ENCODE data around the gene MEP1A. TPM values are rescaled to one million over a fixed set of nuclear protein-coding genes. Genes with fewer than 3 reads are reported as not detected.
"Not testable (repeated sequence)": the region's sequence is repeated elsewhere in the genome, so short reads cannot be mapped to it uniquely, and the experiment has no call there.

The MEP1A gene, protein sequence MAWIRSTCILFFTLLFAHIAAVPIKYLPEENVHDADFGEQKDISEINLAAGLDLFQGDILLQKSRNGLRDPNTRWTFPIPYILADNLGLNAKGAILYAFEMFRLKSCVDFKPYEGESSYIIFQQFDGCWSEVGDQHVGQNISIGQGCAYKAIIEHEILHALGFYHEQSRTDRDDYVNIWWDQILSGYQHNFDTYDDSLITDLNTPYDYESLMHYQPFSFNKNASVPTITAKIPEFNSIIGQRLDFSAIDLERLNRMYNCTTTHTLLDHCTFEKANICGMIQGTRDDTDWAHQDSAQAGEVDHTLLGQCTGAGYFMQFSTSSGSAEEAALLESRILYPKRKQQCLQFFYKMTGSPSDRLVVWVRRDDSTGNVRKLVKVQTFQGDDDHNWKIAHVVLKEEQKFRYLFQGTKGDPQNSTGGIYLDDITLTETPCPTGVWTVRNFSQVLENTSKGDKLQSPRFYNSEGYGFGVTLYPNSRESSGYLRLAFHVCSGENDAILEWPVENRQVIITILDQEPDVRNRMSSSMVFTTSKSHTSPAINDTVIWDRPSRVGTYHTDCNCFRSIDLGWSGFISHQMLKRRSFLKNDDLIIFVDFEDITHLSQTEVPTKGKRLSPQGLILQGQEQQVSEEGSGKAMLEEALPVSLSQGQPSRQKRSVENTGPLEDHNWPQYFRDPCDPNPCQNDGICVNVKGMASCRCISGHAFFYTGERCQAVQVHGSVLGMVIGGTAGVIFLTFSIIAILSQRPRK
- not detected for total RNA-seq
- not detected for polyA plus RNA-seq
- total RNA-seq, result 0 reads per million in 6 experiments

DNA sequence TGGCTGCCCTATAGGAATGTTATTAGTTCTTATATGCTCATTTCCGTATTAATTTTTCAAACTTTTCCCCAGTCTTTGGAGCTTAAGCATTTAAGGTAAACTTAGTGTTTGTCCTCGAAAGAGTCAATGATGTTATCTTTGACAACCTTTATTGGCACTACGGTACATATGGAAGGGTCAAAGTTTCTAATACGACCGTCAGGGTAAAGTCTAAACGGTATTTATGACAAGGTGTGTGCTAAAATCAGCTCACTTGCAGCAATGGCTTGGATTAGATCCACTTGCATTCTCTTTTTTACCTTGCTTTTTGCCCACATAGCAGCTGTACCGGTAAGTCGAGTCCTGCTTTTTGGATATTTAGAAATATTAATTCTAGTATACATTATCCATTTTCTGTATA, at the start of gene MEP1A:
Gene MEP1A, plus strand, starts transcription at position 252 of the 400 bp plus-strand sequence. Its CDS starts 10 bp downstream, at position 262.
- H3K27ac Mint-ChIP-seq, result no peak within 1 kb of the TSS
- DNase-seq (no peak), ATAC-seq (no peak)
- H3K9me3 Mint-ChIP-seq, result no peaks in the 10 kb centered on the region
- no peak within 1 kb of the TSS for H3K4me3 Mint-ChIP-seq
- H3K36me3 Mint-ChIP-seq, result no peaks in the 10 kb centered on the region
- H3K27me3 Mint-ChIP-seq, result peaks cover 3 to 34% (median 8%) of the 10 kb centered on the region in 5 donors
- H3K4me1 Mint-ChIP-seq, result no peaks in the 10 kb centered on the region
- POLR2A ChIA-PET, result no interaction called here

DNA sequence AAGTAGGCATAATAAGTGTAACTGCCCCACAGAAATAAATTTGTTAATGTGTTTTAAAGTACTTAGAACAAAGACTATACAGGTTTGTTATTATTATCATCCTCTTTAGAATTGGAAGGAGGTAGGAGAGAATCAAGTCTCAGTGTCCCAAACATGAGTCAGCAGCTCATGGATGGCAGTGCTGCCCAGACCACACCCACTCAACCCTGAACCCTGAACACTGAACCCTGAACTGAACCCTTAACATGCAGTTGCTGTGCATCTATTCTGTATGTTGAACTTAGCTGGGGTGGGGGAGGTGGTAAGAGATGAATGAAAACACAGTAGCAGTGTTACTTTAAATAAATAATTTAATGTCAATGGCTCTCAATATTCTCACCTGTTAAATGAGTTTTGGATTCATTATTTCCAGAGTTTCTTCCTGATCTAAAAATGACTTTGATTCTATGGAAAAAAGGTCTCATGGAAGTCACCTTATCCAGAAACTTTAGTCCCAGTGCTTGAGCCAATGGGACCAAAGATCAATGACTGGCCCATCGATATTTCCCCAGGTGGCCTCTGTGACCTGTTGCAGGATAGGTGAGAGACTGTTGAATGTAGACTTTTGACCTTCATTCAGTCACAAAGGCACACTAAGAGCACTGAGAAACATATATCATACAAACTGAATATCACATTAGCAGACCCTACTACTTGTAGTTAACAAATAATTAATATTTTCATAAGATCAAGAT, 49.6 kb upstream of the MEP1A start:
- Mint-ChIP-seq H3K27me3 (peaks cover 14 to 26% (median 18%) of the 10 kb centered on the region in 5 donors), H3K36me3 (no peaks in the 10 kb centered on the region), H3K9me3 (peaks cover 0 to 7% (median 0%) of the 10 kb centered on the region in 9 donors), H3K4me3 (no peak overlapping the region), H3K4me1 (no peaks in the 10 kb centered on the region), H3K27ac (no peak overlapping the region)
- ATAC-seq, result no peak
- POLR2A ChIA-PET, result no interaction called here
- no peak for DNase-seq

DNA sequence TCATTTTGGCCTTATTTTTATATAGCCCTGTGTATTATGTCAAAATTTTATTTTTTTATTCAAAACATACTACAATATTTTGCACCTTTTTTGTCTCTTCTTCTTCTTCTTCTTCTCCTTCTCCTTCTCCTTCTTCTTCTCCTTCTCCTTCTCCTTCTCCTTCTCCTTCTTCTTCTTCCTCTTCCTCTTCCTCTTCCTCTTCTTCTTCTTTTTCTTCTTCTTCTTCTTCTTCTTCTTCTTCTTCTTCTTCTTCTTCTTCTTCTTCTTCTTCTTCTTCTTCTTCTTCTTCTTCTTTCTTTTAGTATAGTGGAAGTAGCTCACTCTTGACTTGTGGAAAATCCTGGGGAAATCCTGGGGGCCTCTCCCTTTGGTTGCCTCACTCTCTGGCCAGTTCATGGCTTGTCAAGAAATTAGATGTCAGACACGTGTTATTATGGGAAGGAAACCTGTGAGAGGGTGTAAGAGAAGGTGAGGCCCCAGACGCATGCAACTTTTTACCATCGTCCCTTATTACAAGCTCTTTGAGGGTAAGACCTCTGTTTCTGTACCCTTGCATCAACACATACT, 48.9 kb upstream of the MEP1A start:
- H3K4me3 Mint-ChIP-seq, POLR2A ChIA-PET, H3K4me1 Mint-ChIP-seq, DNase-seq, H3K36me3 Mint-ChIP-seq, ATAC-seq, H3K27ac Mint-ChIP-seq, H3K9me3 Mint-ChIP-seq: not testable (repeated sequence)
- H3K27me3 Mint-ChIP-seq, result peaks cover 14 to 29% (median 18%) of the 10 kb centered on the region in 5 donors

DNA sequence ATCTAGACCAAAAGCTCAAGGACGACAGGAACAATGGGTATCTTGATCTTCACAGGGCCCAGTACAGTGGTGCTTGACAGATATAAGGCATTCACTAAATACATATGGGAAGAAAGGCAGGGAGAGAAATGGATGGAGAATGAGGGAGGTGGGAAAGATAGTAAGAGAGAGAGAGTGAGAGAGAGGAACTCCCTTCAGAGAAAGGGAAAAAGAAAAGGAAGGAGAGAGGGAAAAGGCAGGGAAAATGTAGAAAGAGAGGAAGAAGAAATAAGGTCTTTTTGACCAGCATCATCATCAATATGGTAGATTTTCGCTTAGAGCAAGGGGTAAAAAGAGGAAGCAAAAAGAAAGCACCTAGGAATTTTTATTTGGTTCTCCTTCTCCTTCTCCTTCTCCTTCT, 47.2 kb upstream of the MEP1A start:
- POLR2A ChIA-PET, result no interaction called here
- H3K27ac Mint-ChIP-seq, result no peak overlapping the region
- peaks cover 16 to 25% (median 18%) of the 10 kb centered on the region in 5 donors for H3K27me3 Mint-ChIP-seq
- H3K36me3 Mint-ChIP-seq, result no peaks in the 10 kb centered on the region
- ATAC-seq (no peak), DNase-seq (no peak)
- H3K9me3 Mint-ChIP-seq, result peaks cover 0 to 7% (median 0%) of the 10 kb centered on the region in 9 donors
- H3K4me3 Mint-ChIP-seq, result no peak overlapping the region
- no peaks in the 10 kb centered on the region for H3K4me1 Mint-ChIP-seq

DNA sequence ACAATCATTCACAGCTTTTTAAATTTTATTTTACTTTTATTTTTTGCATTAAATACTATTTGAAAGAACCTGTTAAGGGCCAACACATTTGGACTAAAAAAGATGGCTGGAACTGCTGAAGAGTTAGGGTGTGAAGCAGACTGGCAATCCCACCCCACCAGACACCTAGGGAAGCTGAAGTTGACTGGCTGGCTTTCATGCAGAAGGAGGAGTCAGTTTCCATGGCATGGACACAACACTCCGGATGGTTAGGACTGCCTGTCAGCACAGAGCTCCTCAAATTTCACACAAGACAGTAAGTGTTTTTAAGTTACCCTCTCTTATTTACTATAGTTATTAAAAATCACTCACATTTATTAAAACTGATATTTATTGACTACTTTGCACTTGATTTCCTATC, 46.5 kb upstream of the MEP1A start, which contains the start of gene ANKRD66:
Gene ANKRD66, plus strand, starts transcription at position 238 of the 400 bp plus-strand sequence. CDS start 5,016 bp downstream, outside the sequence.
- Mint-ChIP-seq H3K27ac (no peak within 1 kb of the TSS), H3K4me3 (no peak within 1 kb of the TSS), H3K36me3 (no peaks in the 10 kb centered on the region), H3K4me1 (no peaks in the 10 kb centered on the region), H3K27me3 (peaks cover 15 to 25% (median 16%) of the 10 kb centered on the region in 5 donors), H3K9me3 (peaks cover 0 to 7% (median 0%) of the 10 kb centered on the region in 9 donors)
- no peak for ATAC-seq
- no peak for DNase-seq
- POLR2A ChIA-PET, result no interaction called here

DNA sequence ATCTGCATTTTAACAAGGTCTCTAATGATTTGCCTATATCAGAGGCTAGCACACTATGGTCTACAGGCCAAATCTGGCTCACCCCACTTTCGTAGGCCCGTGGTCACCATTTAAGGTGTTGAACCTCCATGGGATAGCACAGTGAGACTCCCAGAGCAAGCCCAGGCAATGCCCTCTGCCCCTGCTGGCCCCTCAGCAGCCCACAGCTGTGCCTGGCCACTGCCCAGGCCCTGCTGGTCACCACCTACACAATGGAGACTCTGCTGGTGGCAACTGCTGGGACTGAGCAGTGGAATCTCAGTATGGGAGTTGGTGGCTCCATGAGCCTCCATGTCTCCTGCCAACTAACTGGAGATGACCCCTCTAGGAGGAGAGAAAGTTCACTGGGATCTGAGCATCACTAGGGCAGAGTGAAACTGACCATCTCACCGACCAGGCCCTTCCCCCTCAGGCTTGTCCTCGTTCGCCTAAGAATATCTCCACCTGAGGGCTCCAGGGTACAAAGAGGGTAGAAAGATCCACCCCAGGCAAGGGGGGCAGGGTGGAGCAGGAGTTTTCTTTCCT, 44.2 kb upstream of the MEP1A start:
- ATAC-seq (no peak), DNase-seq (no peak)
- Mint-ChIP-seq H3K36me3 (no peaks in the 10 kb centered on the region), H3K27ac (no peak overlapping the region), H3K4me3 (no peak overlapping the region), H3K4me1 (no peaks in the 10 kb centered on the region), H3K9me3 (peaks cover 0 to 7% (median 0%) of the 10 kb centered on the region in 9 donors), H3K27me3 (peaks cover 12 to 25% (median 19%) of the 10 kb centered on the region in 5 donors)
- POLR2A ChIA-PET, result no interaction called here

DNA sequence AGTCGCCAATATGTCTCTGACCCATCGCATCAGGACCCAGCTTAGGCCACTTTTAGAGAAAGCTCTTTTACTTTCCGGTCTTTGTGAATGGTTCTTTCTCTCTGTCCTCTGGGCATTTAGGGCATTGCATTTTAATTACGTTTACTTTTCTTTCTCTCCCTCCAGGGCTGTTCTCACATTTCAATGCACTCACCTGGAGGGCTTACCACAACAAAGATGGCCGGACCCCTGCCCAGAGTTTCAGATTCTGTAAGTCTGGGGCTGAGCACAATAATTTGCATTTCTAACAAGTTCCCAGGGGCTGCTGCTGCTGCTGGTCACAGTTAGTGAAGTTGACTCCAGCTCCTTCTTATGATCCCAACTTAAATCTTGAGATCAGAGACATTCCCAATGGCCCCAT, 43.5 kb upstream of the MEP1A start:
- no peak for ATAC-seq
- H3K4me3 Mint-ChIP-seq, result no peak overlapping the region
- H3K4me1 Mint-ChIP-seq, result no peaks in the 10 kb centered on the region
- DNase-seq, result no peak
- H3K36me3 Mint-ChIP-seq, result no peaks in the 10 kb centered on the region
- POLR2A ChIA-PET, result no interaction called here
- peaks cover 12 to 20% (median 16%) of the 10 kb centered on the region in 5 donors for H3K27me3 Mint-ChIP-seq
- no peak overlapping the region for H3K27ac Mint-ChIP-seq
- peaks cover 0 to 7% (median 0%) of the 10 kb centered on the region in 9 donors for H3K9me3 Mint-ChIP-seq

DNA sequence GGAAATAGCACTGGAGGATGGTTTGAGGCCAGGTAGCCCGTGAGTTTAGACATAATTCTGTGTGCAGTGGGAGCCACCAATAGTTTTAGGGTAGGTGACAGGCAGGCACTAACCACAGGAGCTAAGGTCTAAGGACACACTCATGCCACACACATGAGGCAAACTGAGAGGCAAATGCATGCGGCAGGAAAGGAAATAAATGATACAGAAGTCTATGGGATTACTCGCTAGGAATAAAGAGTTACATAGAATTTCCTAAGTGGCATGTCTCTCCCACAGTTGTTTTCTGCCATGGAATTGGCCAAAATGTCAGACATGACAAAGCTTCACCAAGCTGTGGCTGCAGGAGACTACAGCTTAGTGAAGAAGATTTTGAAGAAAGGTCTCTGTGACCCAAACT, 41.5 kb upstream of the MEP1A start:
- POLR2A ChIA-PET, result no interaction called here
- Mint-ChIP-seq H3K4me1 (no peaks in the 10 kb centered on the region), H3K36me3 (no peaks in the 10 kb centered on the region), H3K27me3 (peaks cover 0 to 9% (median 3%) of the 10 kb centered on the region in 5 donors), H3K9me3 (no peaks in the 10 kb centered on the region), H3K4me3 (no peak overlapping the region), H3K27ac (no peak overlapping the region)
- no peak for ATAC-seq
- DNase-seq, result no peak

DNA sequence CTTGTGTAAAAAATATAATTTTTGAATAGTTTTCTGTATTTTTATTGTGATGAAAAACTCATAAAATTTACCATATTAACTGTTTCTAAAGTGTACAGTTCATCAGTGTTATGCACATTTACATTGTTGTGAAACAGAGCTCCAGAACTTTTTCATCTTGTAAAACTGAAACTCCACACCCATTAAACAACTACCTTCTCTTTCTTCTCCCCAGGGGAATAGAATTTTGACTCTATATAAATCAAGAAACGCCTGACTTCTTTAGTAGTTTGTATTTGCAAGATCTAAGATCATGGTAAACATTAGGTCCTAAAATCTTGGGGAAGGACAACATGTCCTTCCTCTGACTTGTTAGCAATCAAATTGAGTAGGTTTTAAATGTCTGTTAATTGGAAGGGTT, 37.3 kb upstream of the MEP1A start:
- H3K27me3 Mint-ChIP-seq, result peaks cover 1 to 6% (median 3%) of the 10 kb centered on the region in 5 donors
- POLR2A ChIA-PET, result no interaction called here
- no peaks in the 10 kb centered on the region for H3K4me1 Mint-ChIP-seq
- no peak overlapping the region for H3K27ac Mint-ChIP-seq
- H3K9me3 Mint-ChIP-seq, result peaks cover 0 to 2% (median 0%) of the 10 kb centered on the region in 9 donors
- DNase-seq (no peak), ATAC-seq (no peak)
- no peaks in the 10 kb centered on the region for H3K36me3 Mint-ChIP-seq
- no peak overlapping the region for H3K4me3 Mint-ChIP-seq

DNA sequence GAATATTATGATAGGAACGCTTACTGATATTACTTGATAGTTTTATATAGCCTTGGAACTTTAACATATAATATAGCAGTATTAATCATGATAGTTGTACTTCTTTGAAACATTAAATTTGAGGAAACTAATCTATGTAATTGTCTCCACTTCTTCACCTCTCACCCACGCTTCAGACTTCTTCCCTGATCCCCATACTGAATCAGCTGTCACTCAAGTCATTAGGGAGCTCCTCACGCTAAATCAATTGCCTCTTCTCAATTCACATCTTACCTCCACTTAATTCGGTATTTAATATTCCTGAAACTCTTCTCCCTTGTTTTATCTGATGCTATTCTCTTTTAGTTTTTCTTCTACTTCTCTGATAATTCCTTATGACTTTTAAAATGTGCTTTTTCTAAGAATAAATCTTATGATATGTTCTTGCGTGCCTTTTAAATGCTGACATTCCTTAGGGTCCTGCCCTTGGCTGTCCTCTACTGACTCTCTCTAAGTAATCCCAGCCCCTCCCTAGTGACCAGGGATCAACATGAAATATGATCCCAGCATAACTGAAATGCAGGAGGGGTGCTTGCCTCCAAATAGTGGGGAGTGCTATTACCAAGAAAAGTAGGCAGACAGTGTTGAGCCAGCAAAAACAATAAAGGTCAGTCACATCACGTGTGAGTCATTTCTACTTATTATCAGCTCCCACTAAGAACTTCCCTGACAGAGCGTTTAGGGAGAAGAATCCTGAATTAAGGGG, 36.5 kb upstream of the MEP1A start:
- H3K4me1 Mint-ChIP-seq, result no peaks in the 10 kb centered on the region
- no peak for DNase-seq
- peaks cover 3 to 10% (median 6%) of the 10 kb centered on the region in 5 donors for H3K27me3 Mint-ChIP-seq
- no peak overlapping the region for H3K27ac Mint-ChIP-seq
- no peak for ATAC-seq
- no peaks in the 10 kb centered on the region for H3K36me3 Mint-ChIP-seq
- POLR2A ChIA-PET, result no interaction called here
- peaks cover 0 to 3% (median 0%) of the 10 kb centered on the region in 9 donors for H3K9me3 Mint-ChIP-seq
- H3K4me3 Mint-ChIP-seq, result no peak overlapping the region

DNA sequence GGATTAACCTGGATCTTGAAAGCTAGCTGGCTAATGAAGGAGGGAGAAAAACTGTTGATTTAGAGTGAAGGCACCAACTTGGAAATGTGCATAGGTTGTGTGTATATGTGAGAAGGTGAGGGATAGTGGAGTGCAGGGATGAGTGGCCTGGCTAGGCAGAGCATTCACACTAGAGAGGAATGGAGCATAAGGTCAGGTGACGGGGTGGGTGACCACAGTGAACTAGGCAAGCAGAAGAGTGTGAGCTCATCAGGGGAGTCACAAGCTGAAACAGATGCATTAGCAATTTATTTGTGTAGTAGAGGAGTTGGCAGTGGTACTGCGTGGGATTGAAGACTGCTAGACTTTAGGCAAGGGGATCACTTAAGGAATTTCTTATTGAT, 36.0 kb upstream of the MEP1A start:
- no peak overlapping the region for H3K4me3 Mint-ChIP-seq
- peaks cover 3 to 10% (median 6%) of the 10 kb centered on the region in 5 donors for H3K27me3 Mint-ChIP-seq
- POLR2A ChIA-PET, result no interaction called here
- ATAC-seq (no peak), DNase-seq (no peak)
- H3K36me3 Mint-ChIP-seq, result no peaks in the 10 kb centered on the region
- H3K4me1 Mint-ChIP-seq, result no peaks in the 10 kb centered on the region
- H3K27ac Mint-ChIP-seq, result no peak overlapping the region
- H3K9me3 Mint-ChIP-seq, result peaks cover 0 to 3% (median 0%) of the 10 kb centered on the region in 9 donors

All from naive thymus-derived CD8-positive, alpha-beta T cell (primary cell).